Measurements from ENCODE around the gene E2F4.

E2F4 gene

GRCh38 chr16:67208154-67208896 is 16.4 kb downstream of the E2F4 start:
- DNase-seq (ENCODE audit: low read depth) = no peak

DNA sequence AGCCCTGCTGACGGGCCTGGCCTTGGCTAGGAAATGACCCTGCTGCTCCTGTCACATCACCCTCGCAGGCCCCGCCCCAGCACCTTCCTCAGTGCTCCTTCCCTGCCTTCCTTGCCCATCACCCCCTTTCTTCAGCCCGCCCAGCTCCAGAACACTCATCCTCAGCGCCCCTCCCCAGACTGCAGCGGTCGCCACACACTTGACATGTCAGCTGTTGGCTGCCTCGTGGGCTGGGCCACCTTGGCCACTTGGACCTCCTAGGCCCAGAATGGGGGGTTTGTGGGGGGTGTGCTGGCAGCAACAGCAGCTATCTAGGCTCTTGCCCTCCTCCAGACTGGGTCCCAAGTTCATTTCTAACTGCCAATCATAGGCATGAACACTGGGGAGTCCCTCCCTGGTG is 17.6 kb downstream of the E2F4 start:
- DNase-seq (ENCODE audit: low read depth) = no peak

GRCh38 chr16:67210069-67210937 is 18.3 kb downstream of the E2F4 start:
- DNase-seq (ENCODE audit: low read depth) = no peak

- no peak for DNase-seq (ENCODE audit: low read depth)
Measured at GRCh38 chr16:67211674-67212073, 19.7 kb downstream of the E2F4 start.

DNA sequence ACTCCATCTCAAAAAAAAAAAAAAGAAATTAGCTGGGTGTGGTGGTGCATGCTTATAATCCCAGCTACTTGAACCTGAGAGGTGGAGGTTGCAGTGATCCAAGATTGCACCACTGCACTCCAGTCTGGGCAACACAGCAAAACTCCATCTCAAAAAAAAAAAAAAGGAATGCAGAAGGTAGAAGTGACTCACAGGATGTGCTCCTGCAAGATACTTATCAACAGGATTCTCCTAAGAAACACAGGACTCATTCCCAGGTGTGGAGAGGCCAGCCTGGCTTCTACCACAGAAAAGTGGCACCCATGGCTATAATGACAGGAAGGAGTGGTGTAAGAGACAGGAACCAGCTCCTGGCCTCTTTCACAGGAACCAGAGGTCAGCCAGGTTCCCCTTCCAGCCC is 20.8 kb downstream of the E2F4 start:
- DNase-seq (ENCODE audit: low read depth) = no peak

GRCh38 chr16:67213197-67214019 is 21.5 kb downstream of the E2F4 start:
- DNase-seq (ENCODE audit: low read depth) = no peak

DNA sequence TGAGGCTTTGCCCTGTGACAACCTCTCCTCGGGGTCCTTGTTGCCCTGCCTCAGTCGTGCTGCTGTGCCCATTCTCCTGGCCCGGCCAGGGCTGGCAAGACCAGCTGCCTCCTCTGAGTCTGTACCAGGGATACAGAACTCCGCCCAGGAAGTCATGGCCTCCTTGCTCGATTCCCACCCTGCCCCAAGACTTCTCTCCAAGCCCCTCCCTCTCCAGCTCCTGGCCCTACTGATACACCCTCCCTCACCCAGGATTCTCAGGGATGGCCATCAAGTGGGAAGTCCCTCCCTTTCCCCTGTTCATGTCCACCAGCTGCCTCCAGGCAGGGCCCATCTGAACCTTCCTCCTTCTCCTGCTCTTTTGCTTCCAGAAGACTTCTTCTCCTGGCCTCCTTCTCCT is 23.8 kb downstream of the E2F4 start:
- DNase-seq (ENCODE audit: low read depth) = no peak

GRCh38 chr16:67216612-67217490 is 24.9 kb downstream of the E2F4 start:
- no peak for DNase-seq (ENCODE audit: low read depth)

GRCh38 chr16:67223992-67224391 is 32.0 kb downstream of the E2F4 start:
- DNase-seq (ENCODE audit: low read depth) = no peak

DNA sequence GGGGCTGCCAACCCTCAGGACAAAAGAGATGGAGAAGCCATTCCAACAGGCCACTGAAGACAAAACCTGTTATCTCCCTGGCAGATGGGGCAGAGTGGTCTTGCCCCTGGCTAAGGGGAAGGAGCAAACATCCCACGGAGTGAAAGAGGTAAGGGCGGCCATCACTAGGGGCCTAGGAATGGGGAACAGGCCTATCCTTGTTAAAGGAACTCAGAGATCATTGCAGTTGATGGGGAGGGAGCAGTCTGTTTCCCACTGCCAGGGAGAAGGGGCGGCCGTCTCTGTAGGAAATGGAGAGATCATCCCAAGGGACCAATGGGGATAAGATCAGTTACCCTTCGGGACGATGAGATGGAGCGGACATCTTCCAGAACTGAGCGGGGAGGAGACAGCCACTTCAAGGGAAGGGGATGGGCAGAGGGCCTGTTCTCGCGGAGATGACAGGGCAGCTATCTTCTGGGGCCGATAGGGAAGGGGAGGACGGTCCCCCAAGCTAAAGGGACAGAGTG is 34.4 kb downstream of the E2F4 start:
- no peak for DNase-seq (ENCODE audit: low read depth)

- peak; percentile 97 for DNase-seq (ENCODE audit: low read depth)
Measured at GRCh38 chr16:67226804-67227566, 35.0 kb downstream of the E2F4 start, which contains the start of gene TMEM208. TMEM208 (plus strand) TSS chr16:67227130; CDS start chr16:67227219, 89 bp downstream.

DNA sequence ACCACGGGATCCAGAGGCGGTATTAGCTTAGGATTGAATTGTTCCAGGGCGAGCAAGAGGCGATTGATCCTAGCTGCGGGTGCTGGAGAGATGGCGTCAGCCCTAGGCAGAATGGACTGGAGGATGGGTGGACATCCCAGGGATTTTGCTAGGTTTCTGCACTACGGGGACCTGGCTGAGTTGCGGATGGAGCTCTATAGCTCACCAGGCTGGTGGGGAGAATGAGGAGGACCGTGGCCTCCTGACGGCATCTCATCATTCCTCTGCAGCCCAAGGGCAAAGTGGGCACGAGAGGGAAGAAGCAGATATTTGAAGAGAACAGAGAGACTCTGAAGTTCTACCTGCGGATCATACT is 35.6 kb downstream of the E2F4 start:
- DNase-seq (ENCODE audit: low read depth) = no peak

DNA sequence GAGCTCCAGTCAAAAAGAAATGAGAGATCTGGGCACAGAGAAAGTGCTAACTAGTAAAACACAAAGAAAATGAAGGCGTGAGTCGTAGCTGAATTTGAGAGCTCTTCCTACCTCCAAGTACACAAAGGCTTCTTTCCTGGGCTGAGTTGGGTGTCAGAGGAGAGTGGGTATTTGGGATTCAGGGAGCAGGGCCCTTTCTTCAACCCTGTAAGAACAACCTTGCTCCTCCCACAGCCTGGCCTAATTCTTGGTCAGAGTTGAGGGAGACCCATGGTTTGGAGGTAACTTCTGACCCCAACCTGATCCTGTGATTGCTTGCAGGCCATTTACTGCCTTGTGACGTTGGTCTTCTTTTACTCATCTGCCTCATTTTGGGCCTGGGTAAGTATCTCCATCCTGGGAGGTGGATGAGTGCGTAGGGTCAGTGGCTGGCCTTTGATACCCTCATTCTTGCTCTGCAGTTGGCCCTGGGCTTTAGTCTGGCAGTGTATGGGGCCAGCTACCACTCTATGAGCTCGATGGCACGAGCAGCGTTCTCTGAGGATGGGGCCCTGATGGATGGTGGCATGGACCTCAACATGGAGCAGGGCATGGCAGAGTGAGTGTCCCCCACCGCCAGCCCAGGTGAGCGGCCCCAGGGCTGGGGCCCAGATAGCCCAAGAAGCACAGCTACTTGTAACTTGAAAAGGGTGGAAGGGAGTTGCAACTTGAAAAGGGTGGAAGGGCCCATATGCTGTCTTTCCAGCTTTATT is 36.3 kb downstream of the E2F4 start:
- DNase-seq (ENCODE audit: low read depth) = no peak

- no peak for DNase-seq (ENCODE audit: low read depth)
Measured at GRCh38 chr16:67228905-67229304, 37.0 kb downstream of the E2F4 start.

GRCh38 chr16:67229906-67230808 is 38.2 kb downstream of the E2F4 start:
- DNase-seq (ENCODE audit: low read depth) = no peak

DNA sequence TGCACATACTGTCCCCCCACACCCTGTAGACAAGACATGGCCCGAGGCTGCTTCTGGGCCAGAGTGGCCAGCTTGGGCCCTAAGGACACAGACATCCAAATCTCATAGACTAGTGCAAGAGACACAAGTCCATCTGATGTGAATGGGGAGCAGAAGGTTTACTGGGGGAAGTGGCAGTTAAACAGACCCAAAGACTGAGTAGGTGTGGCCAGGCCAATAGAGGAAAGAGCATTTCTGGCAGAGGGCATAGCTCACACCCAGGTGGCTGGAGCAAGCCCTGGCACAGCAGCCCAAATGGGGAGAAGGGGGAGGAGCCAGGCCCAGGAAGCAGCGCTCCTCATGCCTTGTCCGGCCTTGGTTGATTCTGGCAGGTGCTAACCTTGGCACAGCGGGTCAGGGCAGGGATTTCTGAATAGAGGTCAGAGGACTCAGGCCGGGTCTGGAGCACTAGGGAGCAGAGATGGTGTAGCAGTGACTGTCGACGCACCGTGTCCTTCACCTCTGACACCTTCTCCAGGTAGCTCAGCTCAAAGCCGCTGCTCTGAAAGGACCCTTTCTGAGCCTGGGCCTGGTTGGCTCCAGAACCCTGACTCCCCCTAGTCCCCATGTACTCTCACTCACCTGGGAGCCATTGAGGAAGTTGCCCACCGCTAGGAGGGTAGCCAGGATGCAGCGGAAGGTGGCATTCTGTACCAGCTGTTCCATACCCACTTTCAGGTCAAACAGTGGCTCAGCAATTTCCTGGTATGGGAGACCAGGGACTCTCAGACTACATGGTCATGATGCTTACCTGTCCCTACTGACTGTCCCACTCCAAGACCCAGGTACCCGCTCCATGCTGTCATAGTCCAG is 39.1 kb downstream of the E2F4 start:
- DNase-seq (ENCODE audit: low read depth) = no peak

DNA sequence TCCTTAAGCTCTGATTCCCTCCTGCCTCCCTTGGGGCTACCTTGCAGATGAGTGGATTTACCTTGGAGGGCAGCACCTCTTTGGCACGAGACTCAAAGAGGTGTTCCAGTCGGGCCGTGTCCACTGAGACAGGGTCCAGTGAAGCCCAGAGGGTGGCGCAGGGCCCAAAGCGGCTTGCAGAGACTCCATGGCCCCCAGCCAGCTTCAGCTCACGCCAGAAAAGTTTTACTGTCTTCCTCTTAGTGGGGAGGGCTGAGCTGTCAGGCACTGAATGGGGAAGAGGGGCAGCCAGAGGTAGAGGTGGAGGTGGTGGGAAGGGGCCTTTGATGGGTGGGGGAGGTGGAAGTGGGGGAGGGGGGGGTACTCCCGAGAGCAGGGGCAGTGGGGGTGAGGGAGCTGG is 41.6 kb downstream of the E2F4 start:
- no peak for DNase-seq (ENCODE audit: low read depth)

GRCh38 chr16:67234180-67234597 is 42.2 kb downstream of the E2F4 start:
- DNase-seq (ENCODE audit: low read depth) = no peak
